HepG2 (cell line): Measurements from ENCODE around the gene RTN4. TPM values are rescaled to one million over a fixed set of nuclear protein-coding genes. Genes with fewer than 3 reads are reported as not detected.

Experiments
- BORCS8-MEF2B ChIP-seq: sonication (generic); formaldehyde crosslinking; IDR thresholded peaks from 2 replicates; pipeline ENCODE4 v1.8.0; 2022; ENCODE audit warnings: mild to moderate bottlenecking, missing genetic modification reagents
- EHMT2 ChIP-seq: fragments of 200-600 bp; sonication (generic); IDR thresholded peaks from 2 replicates; pipeline ENCODE4 v1.7.0; 2017; ENCODE audit warnings: antibody characterized with exemption, low read depth, low read length, borderline replicate concordance
- FOXK1 ChIP-seq: sonication (generic); formaldehyde crosslinking; IDR thresholded peaks from 2 replicates; pipeline ENCODE4 v1.4.0; 2020; ENCODE audit warnings: low read depth, missing genetic modification reagents, borderline replicate concordance
- GATAD2A ChIP-seq: IDR thresholded peaks from 2 replicates; pipeline ENCODE4 v1.6.1; 2016
- GFI1 ChIP-seq: sonication (generic); formaldehyde crosslinking; IDR thresholded peaks from 2 replicates; pipeline ENCODE4 v1.5.0; 2020; ENCODE audit warnings: missing genetic modification reagents, mild to moderate bottlenecking, borderline replicate concordance
- MTA3 ChIP-seq: sonication (generic); formaldehyde crosslinking; IDR thresholded peaks from 2 replicates; pipeline ENCODE4 v1.4.0; 2020; ENCODE audit warnings: missing genetic modification reagents
- NR2F2 ChIP-seq: IDR thresholded peaks from 2 replicates; pipeline ENCODE4 v1.6.1; 2012; ENCODE audit warnings: low read depth, inconsistent platforms, borderline replicate concordance
- TAF1 ChIP-seq: sonication (generic); formaldehyde crosslinking; IDR thresholded peaks from 2 replicates; pipeline ENCODE4 v1.4.0; 2020; ENCODE audit warnings: missing genetic modification reagents
- TP53 ChIP-seq: sonication (generic); formaldehyde crosslinking; conservative IDR thresholded peaks from 2 replicates; pipeline ENCODE4 v1.4.0; 2020; ENCODE audit warnings: missing genetic modification reagents
- ZBTB38 ChIP-seq: sonication (generic); formaldehyde crosslinking; IDR thresholded peaks from 2 replicates; pipeline ENCODE4 v1.5.1; 2020; ENCODE audit warnings: mild to moderate bottlenecking, missing genetic modification reagents
- ZBTB46 ChIP-seq: sonication (generic); formaldehyde crosslinking; IDR thresholded peaks from 2 replicates; pipeline ENCODE4 v1.4.0; 2020; ENCODE audit warnings: mild to moderate bottlenecking, missing genetic modification reagents, borderline replicate concordance
- ZFP36 ChIP-seq: fragments of 150-350 bp; IDR thresholded peaks from 2 replicates; pipeline ENCODE4 v1.6.1; 2018; ENCODE audit warnings: borderline replicate concordance, low read length, low read depth; ENCODE audit not compliant: partially characterized antibody
- ZNF232 ChIP-seq: sonication (generic); formaldehyde crosslinking; IDR thresholded peaks from 2 replicates; pipeline ENCODE4 v1.4.0; 2020; ENCODE audit warnings: missing genetic modification reagents, borderline replicate concordance
- ZNF552 ChIP-seq: sonication (generic); formaldehyde crosslinking; IDR thresholded peaks from 2 replicates; pipeline ENCODE4 v1.9.0; 2022; ENCODE audit warnings: missing genetic modification reagents, mild to moderate bottlenecking, borderline replicate concordance
- ZNF616 ChIP-seq: sonication (generic); formaldehyde crosslinking; IDR thresholded peaks from 2 replicates; pipeline ENCODE4 v1.5.0; 2020; ENCODE audit warnings: low read depth, mild to moderate bottlenecking, missing genetic modification reagents
- ZNF629 ChIP-seq: sonication (generic); formaldehyde crosslinking; conservative IDR thresholded peaks from 2 replicates; pipeline ENCODE4 v1.5.0; 2020; ENCODE audit warnings: missing genetic modification reagents
- polyA plus RNA-seq, 8 experiments: library from polyadenylated mRNA; depleted of rRNA in 3 of 8; stranded (reverse) in 7 of 8; unstranded in 1 of 8; fragments of >200 nt; fragmentation: Illumina TruSeq in 4 of 8; extraction: Trizol in 4 of 8; gene quantifications; 2 replicates each; pipeline versions ENCODE4 v1.2.1 to v1.2.3, GENCODE V29; 2011 to 2016; ENCODE audit warnings: low read depth in 4 of 8, missing spikeins in 1 of 8, mixed read lengths in 1 of 8; ENCODE audit not compliant: insufficient read depth in 1 of 8
- total RNA-seq, 5 experiments: library from RNA; depleted of rRNA; stranded (reverse); fragments of >200 nt; fragmentation: Illumina TruSeq; extraction: Trizol; gene quantifications; 2 replicates each; pipeline ENCODE4 v1.2.3, GENCODE V29; 2016; ENCODE audit warnings: low read depth in 1 of 5
- TF ChIP-seq, protein P1 (sequence below): sonication (generic); formaldehyde crosslinking; IDR thresholded peaks from 2 replicates; pipeline ENCODE4 v1.5.0; 2020; ENCODE audit warnings: missing genetic modification reagents, mild to moderate bottlenecking, borderline replicate concordance
- TF ChIP-seq, protein P2 (sequence below): sonication (generic); formaldehyde crosslinking; IDR thresholded peaks from 2 replicates; pipeline ENCODE4 v1.4.0; 2020; ENCODE audit warnings: missing genetic modification reagents
- TF ChIP-seq, protein P3 (sequence below): sonication (generic); formaldehyde crosslinking; conservative IDR thresholded peaks from 2 replicates; pipeline ENCODE4 v1.4.0; 2020; ENCODE audit warnings: missing genetic modification reagents

The RTN4 gene
- total and polyA plus RNA-seq, 2 of the 13 experiments (the other 11 are each of a cell fraction or from before 2014, with no cell fraction given), result 98.4 to 133 TPM

GRCh38 chr2:55050100-55050994 lies at the start of gene RTN4 (continued):
- no peak for TF ChIP-seq ZFP36
- no peak for TF ChIP-seq GFI1
- no peak for TF ChIP-seq MTA3 (CRISPR knock-in tag)
- no peak for TF ChIP-seq ZNF552 (CRISPR knock-in tag)
- TF ChIP-seq ZBTB38 (CRISPR knock-in tag), result peak; percentile 63; the same call in 1 of the 2 replicates
- TF ChIP-seq TP53, result 0 out of 2 replicates have a peak, but pooled peaks have one; percentile 52
- peak; percentile 93 for TF ChIP-seq ZNF232 (CRISPR knock-in tag)
- TF ChIP-seq, protein P1, sequence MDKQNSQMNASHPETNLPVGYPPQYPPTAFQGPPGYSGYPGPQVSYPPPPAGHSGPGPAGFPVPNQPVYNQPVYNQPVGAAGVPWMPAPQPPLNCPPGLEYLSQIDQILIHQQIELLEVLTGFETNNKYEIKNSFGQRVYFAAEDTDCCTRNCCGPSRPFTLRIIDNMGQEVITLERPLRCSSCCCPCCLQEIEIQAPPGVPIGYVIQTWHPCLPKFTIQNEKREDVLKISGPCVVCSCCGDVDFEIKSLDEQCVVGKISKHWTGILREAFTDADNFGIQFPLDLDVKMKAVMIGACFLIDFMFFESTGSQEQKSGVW (CRISPR knock-in tag), result no peak
- no peak for TF ChIP-seq NR2F2
- TF ChIP-seq TAF1 (CRISPR knock-in tag), result peak; percentile 98
- TF ChIP-seq, protein P2, sequence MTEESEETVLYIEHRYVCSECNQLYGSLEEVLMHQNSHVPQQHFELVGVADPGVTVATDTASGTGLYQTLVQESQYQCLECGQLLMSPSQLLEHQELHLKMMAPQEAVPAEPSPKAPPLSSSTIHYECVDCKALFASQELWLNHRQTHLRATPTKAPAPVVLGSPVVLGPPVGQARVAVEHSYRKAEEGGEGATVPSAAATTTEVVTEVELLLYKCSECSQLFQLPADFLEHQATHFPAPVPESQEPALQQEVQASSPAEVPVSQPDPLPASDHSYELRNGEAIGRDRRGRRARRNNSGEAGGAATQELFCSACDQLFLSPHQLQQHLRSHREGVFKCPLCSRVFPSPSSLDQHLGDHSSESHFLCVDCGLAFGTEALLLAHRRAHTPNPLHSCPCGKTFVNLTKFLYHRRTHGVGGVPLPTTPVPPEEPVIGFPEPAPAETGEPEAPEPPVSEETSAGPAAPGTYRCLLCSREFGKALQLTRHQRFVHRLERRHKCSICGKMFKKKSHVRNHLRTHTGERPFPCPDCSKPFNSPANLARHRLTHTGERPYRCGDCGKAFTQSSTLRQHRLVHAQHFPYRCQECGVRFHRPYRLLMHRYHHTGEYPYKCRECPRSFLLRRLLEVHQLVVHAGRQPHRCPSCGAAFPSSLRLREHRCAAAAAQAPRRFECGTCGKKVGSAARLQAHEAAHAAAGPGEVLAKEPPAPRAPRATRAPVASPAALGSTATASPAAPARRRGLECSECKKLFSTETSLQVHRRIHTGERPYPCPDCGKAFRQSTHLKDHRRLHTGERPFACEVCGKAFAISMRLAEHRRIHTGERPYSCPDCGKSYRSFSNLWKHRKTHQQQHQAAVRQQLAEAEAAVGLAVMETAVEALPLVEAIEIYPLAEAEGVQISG (CRISPR knock-in tag), result peak; percentile 75; the same call in 1 of the 2 replicates
- TF ChIP-seq ZBTB46 (CRISPR knock-in tag), result no peak
- peak; percentile 69 for TF ChIP-seq GATAD2A (CRISPR knock-in tag)
- no peak; the same call in 1 of the 2 replicates for TF ChIP-seq ZNF629
- no peak; the same call in 1 of the 2 replicates for TF ChIP-seq EHMT2
- 0 out of 2 replicates have a peak, but pooled peaks have one; percentile 48 for TF ChIP-seq ZNF616 (CRISPR knock-in tag)
- TF ChIP-seq BORCS8-MEF2B, result peak; percentile 90; the same call in 1 of the 2 replicates
- TF ChIP-seq, protein P3, sequence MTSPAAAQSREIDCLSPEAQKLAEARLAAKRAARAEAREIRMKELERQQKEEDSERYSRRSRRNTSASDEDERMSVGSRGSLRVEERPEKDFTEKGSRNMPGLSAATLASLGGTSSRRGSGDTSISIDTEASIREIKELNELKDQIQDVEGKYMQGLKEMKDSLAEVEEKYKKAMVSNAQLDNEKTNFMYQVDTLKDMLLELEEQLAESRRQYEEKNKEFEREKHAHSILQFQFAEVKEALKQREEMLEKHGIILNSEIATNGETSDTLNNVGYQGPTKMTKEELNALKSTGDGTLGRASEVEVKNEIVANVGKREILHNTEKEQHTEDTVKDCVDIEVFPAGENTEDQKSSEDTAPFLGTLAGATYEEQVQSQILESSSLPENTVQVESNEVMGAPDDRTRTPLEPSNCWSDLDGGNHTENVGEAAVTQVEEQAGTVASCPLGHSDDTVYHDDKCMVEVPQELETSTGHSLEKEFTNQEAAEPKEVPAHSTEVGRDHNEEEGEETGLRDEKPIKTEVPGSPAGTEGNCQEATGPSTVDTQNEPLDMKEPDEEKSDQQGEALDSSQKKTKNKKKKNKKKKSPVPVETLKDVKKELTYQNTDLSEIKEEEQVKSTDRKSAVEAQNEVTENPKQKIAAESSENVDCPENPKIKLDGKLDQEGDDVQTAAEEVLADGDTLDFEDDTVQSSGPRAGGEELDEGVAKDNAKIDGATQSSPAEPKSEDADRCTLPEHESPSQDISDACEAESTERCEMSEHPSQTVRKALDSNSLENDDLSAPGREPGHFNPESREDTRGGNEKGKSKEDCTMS, result no peak
- TF ChIP-seq FOXK1, result peak; percentile 42; the same call in 1 of the 2 replicates
